ENCODE results near the gene LENG8. TPM values are rescaled to one million over a fixed set of nuclear protein-coding genes. Genes with fewer than 3 reads are reported as not detected.
"Not testable (repeated sequence)": the region's sequence is repeated elsewhere in the genome, so short reads cannot be mapped to it uniquely, and the experiment has no call there.

Gene LENG8
- polyA plus RNA-seq, 3 donors = 67.0 to 96.9 (median 68.5) TPM

DNA sequence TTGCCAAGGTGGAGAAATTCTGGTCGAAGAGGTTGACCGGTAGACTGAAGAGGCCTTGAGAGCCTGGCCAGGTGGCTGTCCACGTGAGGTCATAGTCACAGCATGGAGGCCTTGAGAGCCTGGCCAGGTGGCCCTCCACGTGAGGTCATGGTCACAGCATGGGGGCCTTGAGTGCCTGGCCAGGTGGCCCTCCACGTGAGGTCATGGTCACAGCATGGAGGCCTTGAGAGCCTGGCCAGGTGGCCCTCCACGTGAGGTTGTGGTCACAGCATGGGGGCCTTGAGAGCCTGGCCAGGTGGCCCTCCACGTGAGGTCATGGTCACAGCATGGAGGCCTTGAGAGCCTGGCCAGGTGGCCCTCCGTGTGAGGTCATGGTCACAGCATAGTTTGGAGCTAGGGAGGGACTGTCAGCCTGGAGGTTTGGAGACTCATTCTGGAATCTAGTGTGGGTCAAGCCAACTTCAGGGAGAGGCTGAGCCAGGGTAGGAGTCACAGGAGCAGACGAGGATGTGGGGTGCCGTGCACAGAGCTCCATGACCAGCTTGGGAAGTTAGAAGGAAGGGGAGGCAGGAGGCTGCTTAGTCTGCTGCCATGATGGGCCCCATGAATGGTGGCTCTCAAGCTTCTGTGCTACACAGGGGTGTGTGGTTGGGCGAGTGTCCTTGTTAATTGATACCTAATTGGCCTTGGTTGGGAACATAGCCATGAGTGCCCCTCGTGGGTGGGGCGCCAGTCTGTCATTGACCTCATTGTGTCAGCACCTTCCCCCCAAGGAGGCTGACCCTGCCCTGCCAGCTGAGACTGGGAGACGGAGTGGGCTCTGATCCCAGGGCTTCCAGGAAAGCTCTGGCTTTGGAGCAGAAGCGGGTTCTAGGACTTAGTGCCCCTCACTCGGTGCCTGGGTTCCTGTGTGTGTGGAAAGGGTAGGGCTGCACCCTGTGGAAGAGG lies 10.6 kb downstream of the LENG8 start:
- DNase-seq (ENCODE audit: low read depth in 3 of 3, low spot score in 2 of 3) = no peak

DNA sequence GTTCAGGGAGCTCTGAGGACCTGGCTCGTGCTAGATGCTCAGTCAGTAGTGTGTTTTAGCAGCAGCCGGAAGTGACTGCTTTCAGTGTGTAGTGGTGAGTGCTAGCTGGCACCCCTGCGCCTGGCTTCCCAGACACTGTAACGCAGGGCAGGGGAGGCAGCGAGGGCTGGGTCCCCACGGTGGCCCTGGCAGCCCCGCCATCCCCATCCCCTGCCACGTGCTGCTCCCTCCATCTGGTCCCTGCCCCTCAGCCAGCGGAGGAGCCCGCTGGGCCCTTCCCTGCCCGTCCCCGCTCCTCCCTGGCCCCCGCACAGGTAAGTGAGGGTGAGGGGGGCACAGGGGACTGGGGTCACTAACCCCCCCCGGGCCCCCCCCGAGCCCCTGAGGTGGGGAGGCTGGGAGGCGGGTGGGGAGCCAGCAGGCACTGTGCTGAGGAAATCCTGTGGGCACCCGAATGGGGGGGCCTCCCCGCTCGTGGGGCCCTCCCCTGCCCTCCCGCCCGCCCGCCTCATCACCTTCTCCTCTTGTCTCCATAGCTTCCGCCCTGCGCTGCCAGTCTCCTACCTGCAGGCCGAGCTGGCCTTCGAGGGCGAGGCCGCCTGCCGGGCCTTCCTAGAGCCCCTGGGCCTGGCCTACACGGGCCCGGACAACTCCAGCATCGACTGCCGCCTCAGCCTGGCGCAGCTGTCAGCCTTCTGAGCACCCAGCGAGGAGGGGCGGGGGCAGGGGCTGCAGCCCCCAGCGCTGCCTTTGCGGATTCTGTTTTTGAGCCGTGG lies 11.4 kb downstream of the LENG8 start:
- no peak for DNase-seq (ENCODE audit: low read depth in 3 of 3, low spot score in 2 of 3)

DNA sequence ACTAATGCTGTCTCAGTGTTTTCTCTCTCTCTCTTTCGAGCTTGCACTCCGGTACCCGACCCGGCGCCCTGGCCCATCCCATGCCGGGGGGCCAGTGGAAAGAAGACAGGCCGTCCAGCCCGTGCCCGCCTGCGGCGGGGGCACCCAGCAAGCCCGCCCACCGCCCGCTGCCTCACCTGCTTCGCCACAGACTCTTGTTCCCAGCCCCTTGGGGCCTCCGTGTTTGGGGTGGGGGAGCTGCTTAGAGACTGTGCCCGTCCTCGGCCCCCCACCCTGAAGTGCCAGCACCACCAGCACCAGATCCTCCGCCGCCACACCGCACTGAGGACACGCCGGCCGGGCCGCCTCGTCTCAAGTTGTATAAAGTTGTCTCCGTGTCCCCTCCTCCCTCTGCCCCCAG lies 12.2 kb downstream of the LENG8 start:
- DNase-seq (ENCODE audit: low read depth in 3 of 3, low spot score in 2 of 3) = no peak

GRCh38 chr19:54461613-54462012 lies 12.6 kb downstream of the LENG8 start:
- DNase-seq (ENCODE audit: low read depth in 3 of 3, low spot score in 2 of 3) = peak in 1 of 3 donors; percentile 69

- no peak for DNase-seq (ENCODE audit: low read depth in 3 of 3, low spot score in 2 of 3)
These were observed 13.2 kb downstream of the LENG8 start for GRCh38 chr19:54462047-54462654.

- no peak for DNase-seq (ENCODE audit: low read depth in 3 of 3, low spot score in 2 of 3)
These were observed 13.9 kb downstream of the LENG8 start for GRCh38 chr19:54462655-54463530.

- peak; percentile 85 to 88 (median 86) for DNase-seq (ENCODE audit: low read depth in 3 of 3, low spot score in 2 of 3)
These were observed 14.6 kb downstream of the LENG8 start, which contains the start of gene LENG9 for GRCh38 chr19:54463531-54464043. TSS of gene LENG9 (minus strand) at chr19:54463778. CDS start at chr19:54463526, 252 bp downstream.

DNA sequence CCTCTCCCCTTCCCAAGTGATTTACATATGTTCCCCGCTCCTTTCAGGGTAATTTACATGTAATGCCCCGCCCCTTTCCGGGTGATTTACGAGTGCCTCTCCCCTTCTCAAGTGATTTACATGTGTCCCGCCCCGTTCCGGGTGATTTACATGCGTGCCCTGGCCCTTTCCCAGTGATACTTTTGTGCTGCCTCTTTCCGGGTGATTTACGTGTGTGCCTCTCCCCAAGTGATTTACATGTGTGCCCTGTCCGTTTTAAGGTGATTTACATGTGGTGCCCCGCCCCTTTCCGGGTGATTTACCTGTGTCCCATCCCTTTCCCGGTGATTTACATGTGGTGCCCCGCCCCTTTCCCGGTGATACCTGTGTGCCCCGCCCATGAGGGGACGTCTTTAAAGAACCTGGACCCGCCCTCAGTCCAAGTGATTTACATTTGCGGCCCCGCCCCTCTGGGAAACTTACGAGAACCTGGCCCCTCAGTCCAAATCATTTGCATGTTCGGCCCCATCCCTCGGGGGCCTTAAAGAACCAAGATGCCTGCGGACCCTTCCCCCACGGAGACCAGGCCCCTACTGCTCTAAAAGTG lies 15.1 kb downstream of the LENG8 start:
- peak in 2 of 3 donors; percentile 57 to 76 for DNase-seq (ENCODE audit: low read depth in 3 of 3, low spot score in 2 of 3)

- DNase-seq (ENCODE audit: low read depth in 3 of 3, low spot score in 2 of 3) = no peak
These were observed 15.8 kb downstream of the LENG8 start for GRCh38 chr19:54464630-54465425.

- no peak for DNase-seq (ENCODE audit: low read depth in 3 of 3, low spot score in 2 of 3)
These were observed 16.6 kb downstream of the LENG8 start for GRCh38 chr19:54465426-54466109.

DNA sequence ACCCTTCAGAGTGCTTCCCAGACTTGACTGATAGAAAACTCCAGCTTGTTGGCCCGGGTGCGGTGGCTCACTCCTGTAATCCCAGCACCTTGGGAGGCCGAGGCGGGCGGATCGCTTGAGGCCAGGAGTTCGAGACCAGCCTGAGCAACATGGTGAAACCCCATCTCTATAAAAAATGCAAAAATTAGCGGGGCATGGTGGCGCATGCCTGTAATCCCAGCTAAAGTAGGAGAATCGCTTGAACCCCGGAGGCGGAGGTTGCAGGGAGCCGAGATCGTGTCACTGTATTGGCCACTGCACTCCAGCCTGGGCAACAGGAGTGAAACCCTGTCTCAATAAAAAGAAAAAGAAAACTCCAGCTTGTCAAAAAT lies 17.1 kb downstream of the LENG8 start:
- not testable (repeated sequence) for DNase-seq (ENCODE audit: low read depth in 3 of 3, low spot score in 2 of 3)

DNA sequence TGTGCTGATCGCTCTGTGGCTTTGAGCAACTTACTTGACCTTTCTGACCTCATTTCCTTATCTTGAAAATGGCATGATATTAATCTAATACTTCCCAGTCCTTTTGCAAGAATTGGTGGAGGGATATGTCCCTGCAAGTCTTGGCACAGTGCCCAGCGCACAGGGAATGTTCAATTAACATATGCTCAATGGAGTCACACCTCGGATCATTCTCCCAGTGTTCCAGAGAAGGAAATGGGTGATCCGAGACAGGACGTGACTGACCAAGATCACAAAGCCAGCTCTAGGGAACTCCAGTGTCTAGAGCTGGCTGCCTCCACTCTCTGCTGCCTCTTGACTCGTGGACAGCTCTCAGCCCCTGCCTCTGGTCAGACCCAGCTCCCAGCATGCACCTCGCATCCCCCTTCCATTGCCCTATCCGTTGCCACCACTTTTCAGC lies 20.5 kb downstream of the LENG8 start:
- no peak for DNase-seq (ENCODE audit: low read depth in 3 of 3, low spot score in 2 of 3)

DNA sequence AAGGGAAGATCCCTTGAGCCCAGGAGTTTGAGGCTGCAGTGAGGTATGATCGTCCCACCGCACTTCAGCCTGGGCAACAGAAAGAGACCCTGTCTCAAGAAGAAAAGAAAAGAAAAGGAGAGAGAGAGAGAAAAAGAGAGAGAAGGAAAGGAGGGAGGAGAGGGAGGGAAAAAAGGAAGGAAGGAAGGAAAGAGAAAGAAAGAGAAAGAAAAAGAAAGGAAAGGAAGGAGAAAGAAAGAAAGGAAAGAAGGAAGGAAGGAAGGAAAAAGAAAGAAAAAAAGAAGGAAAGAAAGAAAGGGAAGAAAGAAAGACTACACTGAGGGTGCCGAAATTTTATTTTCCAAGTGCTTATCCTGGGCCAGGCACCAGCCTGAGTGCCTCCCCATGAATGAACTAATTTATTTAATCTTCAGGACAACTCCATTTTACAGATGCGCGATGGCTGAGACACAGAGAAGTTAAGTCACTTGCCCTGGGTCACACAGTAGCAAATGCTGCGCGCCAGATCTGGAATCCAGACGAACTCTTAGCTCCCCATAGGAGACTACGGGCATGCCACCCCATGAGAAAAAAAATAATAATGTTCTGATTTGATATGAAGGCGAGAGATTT lies 21.4 kb downstream of the LENG8 start:
- no peak for DNase-seq (ENCODE audit: low read depth in 3 of 3, low spot score in 2 of 3)

GRCh38 chr19:54470991-54471782 lies 22.2 kb downstream of the LENG8 start:
- DNase-seq (ENCODE audit: low read depth in 3 of 3, low spot score in 2 of 3) = no peak

DNA sequence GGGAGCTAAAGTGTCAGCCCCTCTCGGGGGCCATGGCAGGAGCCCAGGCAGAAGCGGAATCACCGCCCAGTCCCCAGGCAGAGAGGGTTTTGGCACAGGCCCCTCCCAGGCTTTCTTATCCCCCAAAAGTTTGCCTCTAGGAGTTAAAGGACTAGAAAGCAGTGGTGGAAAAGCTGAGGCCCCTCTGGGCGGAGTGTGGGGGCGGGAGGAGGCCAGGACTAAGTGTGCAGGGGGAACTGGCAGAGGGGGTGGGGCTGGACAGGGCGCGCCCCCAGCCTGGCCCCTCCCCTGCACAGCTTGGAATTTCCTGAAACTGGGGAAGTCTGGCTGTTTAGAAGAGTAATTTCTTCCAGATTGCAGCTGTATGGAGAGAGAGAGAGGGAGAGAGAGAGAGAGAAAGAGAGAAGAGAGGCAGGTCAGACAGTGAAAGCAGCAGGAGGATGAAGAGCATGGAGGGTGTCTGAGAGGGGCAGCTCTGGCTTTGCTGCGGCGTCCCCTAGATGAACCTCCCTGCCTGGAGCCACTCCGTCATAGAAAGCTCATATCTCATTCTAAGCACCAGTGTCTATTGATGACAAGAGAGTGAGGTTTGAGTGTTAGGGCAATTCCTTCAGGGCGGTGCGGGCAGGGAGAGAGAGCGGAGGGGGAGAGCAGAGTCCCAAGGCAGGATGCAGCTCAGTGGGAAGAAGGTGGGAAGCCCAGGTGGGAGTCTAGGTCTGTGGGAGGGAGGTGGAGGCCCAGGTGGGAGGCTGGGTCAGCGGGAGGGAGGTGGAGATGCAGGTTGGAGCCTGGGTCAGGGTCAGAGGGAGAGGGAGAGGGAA lies 24.3 kb downstream of the LENG8 start, which contains the start of gene CDC42EP5:
CDC42EP5 (minus strand) TSS at position 226 of the 821 bp plus-strand sequence. CDS start 7,749 bp downstream, outside the sequence.
- peak in 2 of 3 donors; percentile 69 to 79 for DNase-seq (ENCODE audit: low read depth in 3 of 3, low spot score in 2 of 3)

GRCh38 chr19:54473892-54474372 lies 24.9 kb downstream of the LENG8 start:
- DNase-seq (ENCODE audit: low read depth in 3 of 3, low spot score in 2 of 3) = no peak

Data from right renal cortex interstitium (tissue), 3 donors.